Measurements from ENCODE around the gene ZNF761. TPM values are rescaled to one million over a fixed set of nuclear protein-coding genes. Genes with fewer than 3 reads are reported as not detected.

The ZNF761 gene
- total RNA-seq, 1 experiment from 2014 or later = 32.7 TPM

GRCh38 chr19:53506728-53507127 is 74.9 kb downstream of the ZNF761 start:
- Mint-ChIP-seq H3K27ac (no peak overlapping the region), H3K9me3 (no peaks in the 10 kb centered on the region), H3K4me1 (peaks cover 19 to 29% of the 10 kb centered on the region in 2 experiments), H3K27me3 (ENCODE audit: low read depth) (peaks cover 1% of the 10 kb centered on the region), H3K4me3 (no peak overlapping the region), H3K36me3 (ENCODE audit: insufficient read depth in 1 of 3, low read depth in 3 of 3) (peaks cover 0 to 4% (median 0%) of the 10 kb centered on the region in 3 experiments; a peak in 1 of 7 replicates)
- no peak overlapping the region for H2BK120ac ChIP-seq (ENCODE audit: low read depth, low read length, poor library complexity, severe bottlenecking)
- no peak overlapping the region for H3K4ac ChIP-seq (ENCODE audit: low read depth, low read length)
- H3K4me2 ChIP-seq (ENCODE audit: insufficient read depth, insufficient read length, low read length) = no peak overlapping the region
- no peak for TF ChIP-seq CTCF (conservative IDR thresholded peaks at IDR 0.05)
- H3K4me1 ChIP-seq (ENCODE audit: insufficient read depth, low read length) = no peaks in the 10 kb centered on the region; the same call in 1 of the 2 replicates
- H2BK20ac ChIP-seq (ENCODE audit: low read depth, low read length, poor library complexity, severe bottlenecking) = no peak overlapping the region
- H4K20me1 ChIP-seq (ENCODE audit: control insufficient read depth, insufficient read depth, insufficient read length) = no peaks in the 10 kb centered on the region
- no peak overlapping the region for H4K8ac ChIP-seq (replicated peaks; ENCODE audit: insufficient read length, low read depth, low read length)
- H2AK5ac ChIP-seq (ENCODE audit: insufficient read length, low read length) = no peak overlapping the region
- no peak overlapping the region for H3K14ac ChIP-seq (ENCODE audit: insufficient read depth, low read length)
- H3K23me2 ChIP-seq (ENCODE audit: insufficient read length, low read depth, low read length, poor library complexity, severe bottlenecking) = no peaks in the 10 kb centered on the region
- H4K91ac ChIP-seq (ENCODE audit: insufficient read length, low read depth, low read length) = no peak overlapping the region
- H3K9me3 ChIP-seq (ENCODE audit: control insufficient read depth, low read depth, low read length) = no peaks in the 10 kb centered on the region
- WGBS (ENCODE audit: extremely low coverage, insufficient read length, low lambda C conversion rate) = no CpG with 5 or more reads among the region's 8 CpGs
- no peaks in the 10 kb centered on the region for H3K79me2 ChIP-seq (ENCODE audit: insufficient read depth, low read length)
- no peak overlapping the region for H2AFZ ChIP-seq (ENCODE audit: low read length)
- no peak overlapping the region for H3K23ac ChIP-seq (ENCODE audit: insufficient read length, low read depth, low read length)
- H3K27ac ChIP-seq (ENCODE audit: insufficient read length, low read depth, low read length) = no peak overlapping the region
- no peak overlapping the region for H3K9ac ChIP-seq (ENCODE audit: extremely low read depth, insufficient read length, low read length)
- H3K79me1 ChIP-seq (ENCODE audit: insufficient read depth, low read depth, low read length, poor library complexity, severe bottlenecking) = no peaks in the 10 kb centered on the region
- H4K5ac ChIP-seq (ENCODE audit: insufficient read length, low read depth, low read length) = no peak overlapping the region
- no peak for DNase-seq
- no peak overlapping the region for H2BK15ac ChIP-seq (ENCODE audit: low read depth, low read length)
- H2BK12ac ChIP-seq (ENCODE audit: insufficient read length, low read depth, low read length) = no peak overlapping the region
- no peaks in the 10 kb centered on the region for H3K27me3 ChIP-seq (ENCODE audit: insufficient read depth, low read length)
- H3K18ac ChIP-seq (ENCODE audit: insufficient read length, low read depth, low read length) = no peak overlapping the region
- H3K56ac ChIP-seq (ENCODE audit: insufficient read length, low read depth, low read length) = no peak overlapping the region
- no peak overlapping the region for H3T11ph ChIP-seq (ENCODE audit: low read length)
- no peak overlapping the region for H2BK5ac ChIP-seq (ENCODE audit: insufficient read length, low read length)

Other genes with a start within 250 kb of the ZNF761 start
- 3.7 and 3.8 TPM in 2 replicates for gene ZNF665, start 238.6 kb upstream of the ZNF761 start, total RNA-seq (2021)
- gene ZNF677, start 177.1 kb upstream of the ZNF761 start, total RNA-seq (2021) = 39.3 and 40.5 TPM in 2 replicates
- gene VN1R2, start 173.7 kb upstream of the ZNF761 start, total RNA-seq (2021) = not detected in 2 replicates
- gene VN1R4, start 164.3 kb upstream of the ZNF761 start, total RNA-seq (2021) = not detected in 2 replicates
- 17.4 TPM in 2 replicates for gene ZNF845, start 98.2 kb upstream of the ZNF761 start, total RNA-seq (2021)
- 37.7 and 39.2 TPM in 2 replicates for gene ZNF525, start 66.3 kb upstream of the ZNF761 start, total RNA-seq (2021)
- 20.4 and 23.1 TPM in 2 replicates for gene ZNF765, start 36.8 kb upstream of the ZNF761 start, total RNA-seq (2021)
- 17.3 TPM in 2 replicates for gene ZNF813, start 35.7 kb downstream of the ZNF761 start, total RNA-seq (2021)
- 50.6 and 57.2 TPM in 2 replicates for gene ZNF331, start 106.2 kb downstream of the ZNF761 start, total RNA-seq (2021)
- gene DPRX, start 200.0 kb downstream of the ZNF761 start, total RNA-seq (2021) = not detected in 2 replicates

Measured in H9 (cell line).